GM12875 (cell line): ENCODE results near the gene MORN2.

ENCODE experiments used
- H3K4me3 ChIP-seq: one replicate; pipeline ENCODE4 v1.5.1; 2011; ENCODE audit warnings: low read depth, low read length, control low read depth
- TF ChIP-seq, protein P1 (sequence below): IDR thresholded peaks from 2 replicates; pipeline ENCODE4 v1.5.1; 2011; ENCODE audit warnings: low read depth, mild to moderate bottlenecking, control low read depth, inconsistent platforms, low read length, moderate library complexity, borderline replicate concordance; ENCODE audit not compliant: insufficient read depth

The MORN2 gene

GRCh38 chr2:38889575-38889974 is 13.8 kb downstream of the MORN2 start, which contains the start of gene ARHGEF33:
Gene ARHGEF33 (plus strand): TSS chr2:38889875. CDS start chr2:38919448, 29,573 bp downstream.
- no peak within 1 kb of the TSS for H3K4me3 ChIP-seq
- TF ChIP-seq, protein P1, sequence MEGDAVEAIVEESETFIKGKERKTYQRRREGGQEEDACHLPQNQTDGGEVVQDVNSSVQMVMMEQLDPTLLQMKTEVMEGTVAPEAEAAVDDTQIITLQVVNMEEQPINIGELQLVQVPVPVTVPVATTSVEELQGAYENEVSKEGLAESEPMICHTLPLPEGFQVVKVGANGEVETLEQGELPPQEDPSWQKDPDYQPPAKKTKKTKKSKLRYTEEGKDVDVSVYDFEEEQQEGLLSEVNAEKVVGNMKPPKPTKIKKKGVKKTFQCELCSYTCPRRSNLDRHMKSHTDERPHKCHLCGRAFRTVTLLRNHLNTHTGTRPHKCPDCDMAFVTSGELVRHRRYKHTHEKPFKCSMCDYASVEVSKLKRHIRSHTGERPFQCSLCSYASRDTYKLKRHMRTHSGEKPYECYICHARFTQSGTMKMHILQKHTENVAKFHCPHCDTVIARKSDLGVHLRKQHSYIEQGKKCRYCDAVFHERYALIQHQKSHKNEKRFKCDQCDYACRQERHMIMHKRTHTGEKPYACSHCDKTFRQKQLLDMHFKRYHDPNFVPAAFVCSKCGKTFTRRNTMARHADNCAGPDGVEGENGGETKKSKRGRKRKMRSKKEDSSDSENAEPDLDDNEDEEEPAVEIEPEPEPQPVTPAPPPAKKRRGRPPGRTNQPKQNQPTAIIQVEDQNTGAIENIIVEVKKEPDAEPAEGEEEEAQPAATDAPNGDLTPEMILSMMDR: no peak

GRCh38 chr2:38892819-38893218 is 17.0 kb downstream of the MORN2 start:
- TF ChIP-seq, protein P1: no peak

GRCh38 chr2:38898256-38898655 is 22.5 kb downstream of the MORN2 start:
- no peak overlapping the region for H3K4me3 ChIP-seq
- TF ChIP-seq, protein P1: no peak

More at GRCh38 chr2:38892819-38893218, 17.0 kb downstream of the MORN2 start:
- H3K4me3 ChIP-seq: no peak overlapping the region

DNA sequence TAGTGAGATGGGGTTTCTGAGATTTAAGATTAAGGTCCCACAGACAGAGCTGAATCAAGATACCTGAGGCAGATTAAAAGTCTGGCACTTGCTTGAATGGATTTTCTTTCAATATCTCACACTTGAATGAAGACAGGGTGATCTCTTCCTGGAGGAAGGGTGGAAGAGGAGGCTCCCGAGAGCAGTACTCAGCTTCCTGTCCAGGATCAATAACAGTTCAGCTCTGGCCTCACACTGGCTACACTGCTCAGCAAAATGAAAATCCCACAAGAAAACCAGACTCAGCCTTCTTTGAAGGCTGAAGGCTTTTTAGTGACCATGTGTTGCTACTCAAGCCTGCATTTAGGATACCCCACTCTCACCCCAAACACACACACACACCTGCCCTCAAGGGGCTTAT is 24.9 kb downstream of the MORN2 start:
- no peak overlapping the region for H3K4me3 ChIP-seq
- TF ChIP-seq, protein P1: no peak

DNA sequence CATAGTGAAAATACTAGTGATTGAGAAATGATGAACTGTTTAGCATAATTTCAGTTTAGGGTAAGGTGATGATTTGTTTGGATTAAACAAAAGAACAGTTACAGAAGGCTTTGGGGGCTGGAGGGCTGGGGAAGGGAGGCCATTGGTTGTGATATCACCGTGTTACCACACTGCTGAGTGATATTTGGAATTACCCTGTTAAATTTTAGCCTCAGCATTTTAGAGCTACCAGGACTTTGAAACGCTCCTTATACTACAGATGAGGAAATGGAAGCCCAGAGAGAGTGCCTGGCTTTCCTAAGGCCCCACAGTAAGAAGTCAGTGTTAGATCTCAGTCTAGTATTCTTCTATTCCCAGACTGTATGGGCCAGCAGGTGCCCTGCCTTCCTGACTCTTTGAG is 29.5 kb downstream of the MORN2 start:
- TF ChIP-seq, protein P1: no peak
- H3K4me3 ChIP-seq: no peak overlapping the region

GRCh38 chr2:38907242-38907641 is 31.5 kb downstream of the MORN2 start:
- TF ChIP-seq, protein P1: no peak
- H3K4me3 ChIP-seq: no peak overlapping the region

- H3K4me3 ChIP-seq: no peak overlapping the region
- TF ChIP-seq, protein P1: no peak
These were observed 32.2 kb downstream of the MORN2 start for GRCh38 chr2:38907743-38908562.
